Measurements from ENCODE around the gene SPAAR. TPM values are rescaled to one million over a fixed set of nuclear protein-coding genes. Genes with fewer than 3 reads are reported as not detected.
"Not testable (repeated sequence)": the region's sequence is repeated elsewhere in the genome, so short reads cannot be mapped to it uniquely, and the experiment has no call there.

SPAAR gene
- total RNA-seq, 1 donor from 2014 or later: 4.0 TPM

DNA sequence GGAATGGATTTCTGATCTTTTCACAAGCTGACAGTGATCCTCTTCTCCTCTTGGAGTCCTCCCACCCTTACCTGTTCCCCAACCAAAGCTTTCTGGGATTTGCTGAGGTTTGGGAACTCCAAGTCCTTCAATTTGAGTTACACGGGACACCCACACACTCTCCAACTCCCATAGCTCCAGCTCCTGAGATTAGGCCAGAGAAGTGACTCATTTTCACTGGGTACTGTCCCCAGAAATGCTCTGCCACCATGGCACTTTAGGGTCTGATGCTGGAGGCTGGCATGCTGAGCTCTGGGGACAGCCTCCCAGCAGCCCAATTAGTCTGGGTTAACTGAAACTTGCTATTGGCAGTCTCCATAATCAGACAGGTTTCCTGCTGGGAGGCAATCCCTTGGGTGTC, 17.2 kb upstream of the SPAAR start:
- Histone ChIP-seq H3K4me1 (no peaks in the 10 kb centered on the region), H3K27me3 (no peaks in the 10 kb centered on the region), H3K9me3 (no peaks in the 10 kb centered on the region), H3K36me3 (no peaks in the 10 kb centered on the region), H3K4me3 (no peak overlapping the region), H3K27ac (no peak overlapping the region)
- intact Hi-C loops (cut with DNase I): no loop called here
- TF ChIP-seq, protein P1, sequence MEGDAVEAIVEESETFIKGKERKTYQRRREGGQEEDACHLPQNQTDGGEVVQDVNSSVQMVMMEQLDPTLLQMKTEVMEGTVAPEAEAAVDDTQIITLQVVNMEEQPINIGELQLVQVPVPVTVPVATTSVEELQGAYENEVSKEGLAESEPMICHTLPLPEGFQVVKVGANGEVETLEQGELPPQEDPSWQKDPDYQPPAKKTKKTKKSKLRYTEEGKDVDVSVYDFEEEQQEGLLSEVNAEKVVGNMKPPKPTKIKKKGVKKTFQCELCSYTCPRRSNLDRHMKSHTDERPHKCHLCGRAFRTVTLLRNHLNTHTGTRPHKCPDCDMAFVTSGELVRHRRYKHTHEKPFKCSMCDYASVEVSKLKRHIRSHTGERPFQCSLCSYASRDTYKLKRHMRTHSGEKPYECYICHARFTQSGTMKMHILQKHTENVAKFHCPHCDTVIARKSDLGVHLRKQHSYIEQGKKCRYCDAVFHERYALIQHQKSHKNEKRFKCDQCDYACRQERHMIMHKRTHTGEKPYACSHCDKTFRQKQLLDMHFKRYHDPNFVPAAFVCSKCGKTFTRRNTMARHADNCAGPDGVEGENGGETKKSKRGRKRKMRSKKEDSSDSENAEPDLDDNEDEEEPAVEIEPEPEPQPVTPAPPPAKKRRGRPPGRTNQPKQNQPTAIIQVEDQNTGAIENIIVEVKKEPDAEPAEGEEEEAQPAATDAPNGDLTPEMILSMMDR (IDR thresholded peaks at IDR 0.05): no peak
- DNase-seq (ENCODE audit: low spot score in 2 of 2): no peak

DNA sequence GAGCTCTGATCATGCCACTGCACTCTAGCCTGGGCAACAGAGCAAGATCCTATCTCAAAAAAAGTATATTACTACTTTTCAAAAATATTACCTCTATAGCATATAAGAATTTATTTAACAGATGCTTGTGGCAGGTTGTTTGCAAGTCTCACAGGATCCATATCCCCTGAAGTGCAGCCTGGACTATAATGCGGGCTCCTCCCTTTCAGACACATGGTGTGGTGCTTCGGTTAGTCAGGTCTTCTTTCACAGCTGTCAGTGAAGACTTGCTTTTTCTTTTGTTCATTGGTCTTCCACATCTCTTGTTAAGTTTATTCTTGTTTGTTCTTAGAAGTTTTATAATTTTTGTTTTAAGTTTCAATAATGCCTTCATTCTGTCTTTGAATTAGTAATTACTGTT, 12.7 kb upstream of the SPAAR start:
- no peak overlapping the region for H3K4me3 ChIP-seq
- no peak for DNase-seq (ENCODE audit: low spot score in 2 of 2)
- no peak overlapping the region for H3K27ac ChIP-seq
- H3K4me1 ChIP-seq: no peaks in the 10 kb centered on the region
- H3K9me3 ChIP-seq: no peaks in the 10 kb centered on the region
- no peaks in the 10 kb centered on the region for H3K27me3 ChIP-seq
- intact Hi-C loops (cut with DNase I): no loop called here
- H3K36me3 ChIP-seq: no peaks in the 10 kb centered on the region
- TF ChIP-seq, protein P1 (IDR thresholded peaks at IDR 0.05): no peak

DNA sequence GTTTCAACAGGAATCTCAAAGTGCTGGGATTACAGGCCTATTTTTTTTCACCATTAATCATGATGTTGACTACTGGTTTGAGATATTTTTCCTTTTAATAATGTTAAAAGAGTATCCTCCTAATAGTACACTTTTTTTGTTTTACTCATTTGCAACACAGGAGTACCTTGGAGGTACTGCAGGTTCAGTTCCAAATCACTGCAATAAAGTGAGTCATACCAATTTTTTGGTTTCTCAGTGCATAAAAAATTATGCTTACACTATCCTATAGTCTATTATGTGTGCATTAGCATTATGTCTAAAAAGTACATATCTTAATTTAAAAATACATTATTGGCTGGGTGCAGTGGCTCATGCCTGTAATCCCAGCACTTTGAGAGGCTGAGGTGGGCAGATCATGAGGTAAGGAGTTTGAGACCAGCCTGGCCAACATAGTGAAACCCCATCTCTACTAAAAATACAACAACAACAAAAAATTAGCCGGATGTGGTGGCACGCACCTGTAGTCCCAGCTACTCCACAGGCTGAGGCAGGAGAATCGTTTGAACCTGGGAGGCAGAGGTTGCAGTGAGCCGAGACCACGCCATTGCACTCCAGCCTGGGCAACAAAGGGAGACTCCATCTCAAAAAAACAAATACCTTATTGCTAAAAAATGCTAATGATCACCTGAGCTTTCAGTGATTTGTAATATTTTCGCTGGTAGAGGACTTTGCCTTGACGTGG, 11.8 kb upstream of the SPAAR start:
- H3K4me3 ChIP-seq; H3K9me3 ChIP-seq; intact Hi-C loops (cut with DNase I); H3K4me1 ChIP-seq; DNase-seq (ENCODE audit: low spot score in 2 of 2); H3K36me3 ChIP-seq; H3K27me3 ChIP-seq; H3K27ac ChIP-seq: not testable (repeated sequence)

DNA sequence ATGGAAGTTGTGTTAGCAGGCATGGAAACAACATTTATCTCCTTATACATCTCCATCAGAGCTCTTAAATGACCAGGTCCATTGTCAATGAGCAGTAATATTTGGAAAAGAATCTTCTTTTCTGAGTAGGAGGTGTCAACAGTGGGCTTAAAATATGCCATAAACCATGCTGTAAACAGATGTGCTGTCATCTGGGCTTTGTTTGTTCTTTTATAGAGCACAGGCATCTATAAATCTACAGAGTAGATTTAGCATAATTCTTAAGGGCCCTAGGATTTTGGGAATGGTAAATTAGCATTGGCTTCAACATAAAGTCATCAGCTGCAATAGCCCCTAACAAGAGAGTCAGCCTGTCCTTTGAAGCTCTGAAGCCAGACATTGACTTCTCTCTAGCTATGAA, 11.0 kb upstream of the SPAAR start:
- DNase-seq (ENCODE audit: low spot score in 2 of 2): no peak
- Histone ChIP-seq H3K27ac (no peak overlapping the region), H3K36me3 (no peaks in the 10 kb centered on the region), H3K4me1 (peaks cover 3% of the 10 kb centered on the region in 2 donors), H3K4me3 (no peak overlapping the region), H3K9me3 (no peaks in the 10 kb centered on the region), H3K27me3 (no peaks in the 10 kb centered on the region)
- TF ChIP-seq, protein P1 (IDR thresholded peaks at IDR 0.05): no peak
- intact Hi-C loops (cut with DNase I): no loop called here

DNA sequence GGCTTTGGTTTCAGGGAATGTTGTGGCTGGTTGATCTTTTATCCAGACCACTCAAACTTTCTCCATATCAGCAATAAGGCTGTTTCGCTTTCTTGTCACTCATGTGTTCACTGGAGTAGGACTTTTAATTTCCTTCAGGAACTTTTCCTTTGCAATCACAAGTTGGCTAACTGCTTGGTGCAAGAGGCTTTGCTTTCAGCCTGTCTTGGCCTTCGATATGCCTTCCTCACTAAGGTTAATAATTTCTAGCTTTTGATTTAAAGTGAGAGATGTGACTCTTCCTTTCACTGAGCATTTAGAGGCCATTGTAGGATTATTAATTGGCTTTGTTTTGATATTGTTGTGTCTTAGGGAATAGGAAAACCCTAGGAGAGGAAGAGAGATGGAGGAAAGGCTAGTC, 10.3 kb upstream of the SPAAR start:
- Histone ChIP-seq H3K36me3 (no peaks in the 10 kb centered on the region), H3K27ac (no peak overlapping the region), H3K4me1 (peaks cover 4 to 5% of the 10 kb centered on the region in 2 donors), H3K9me3 (no peaks in the 10 kb centered on the region), H3K27me3 (no peaks in the 10 kb centered on the region), H3K4me3 (no peak overlapping the region)
- intact Hi-C loops (cut with DNase I): no loop called here
- no peak for DNase-seq (ENCODE audit: low spot score in 2 of 2)
- TF ChIP-seq, protein P1 (IDR thresholded peaks at IDR 0.05): no peak

DNA sequence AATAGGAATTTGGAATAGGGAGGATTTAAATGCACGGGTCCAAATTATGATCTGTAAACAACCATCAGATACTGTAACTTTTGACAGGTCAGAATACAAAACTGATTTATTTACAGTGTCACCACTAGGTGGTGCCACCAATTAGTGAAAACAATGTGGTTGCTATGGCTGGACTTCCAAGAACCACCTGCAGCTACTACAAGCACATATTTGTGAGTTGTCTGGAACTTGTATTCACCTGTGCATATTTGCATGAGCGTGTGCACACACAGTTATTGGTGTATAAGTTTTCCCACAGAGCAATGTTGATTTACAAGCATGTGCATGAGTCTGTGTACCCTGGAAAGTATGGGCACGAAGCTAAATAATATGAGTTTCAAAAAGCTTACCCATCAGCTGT, 6.2 kb upstream of the SPAAR start:
- no peaks in the 10 kb centered on the region for H3K27me3 ChIP-seq
- no peak for DNase-seq (ENCODE audit: low spot score in 2 of 2)
- H3K9me3 ChIP-seq: no peaks in the 10 kb centered on the region
- TF ChIP-seq, protein P1 (IDR thresholded peaks at IDR 0.05): peak; percentile 59 to 70 (median 69)
- no peak overlapping the region for H3K27ac ChIP-seq
- peaks cover 27 to 41% of the 10 kb centered on the region in 2 donors for H3K4me1 ChIP-seq
- H3K4me3 ChIP-seq: no peak overlapping the region
- H3K36me3 ChIP-seq: no peaks in the 10 kb centered on the region
- intact Hi-C loops (cut with DNase I): loop anchor here (1.0 to 10.0 kb wide), 4 partner anchors 42 to 408 kb away; partner anchors contain the start of genes CCDC107, CCIN, RMRP and RUSC2
